Duodenal mucosa (tissue), 2 donors: ENCODE results near the gene KCNJ18.
"Not testable (repeated sequence)": the region's sequence is repeated elsewhere in the genome, so short reads cannot be mapped to it uniquely, and the experiment has no call there.

Experiments used
- H3K27ac ChIP-seq: one replicate; pipeline ENCODE4 v1.7.0; 2013; ENCODE audit warnings: low read depth, low read length
- H3K27me3 ChIP-seq, 2 donors: one replicate each; pipeline ENCODE4 v1.7.0; 2013; ENCODE audit warnings: low read length in 2 of 2, control low read depth in 1 of 2; ENCODE audit not compliant: insufficient read depth in 2 of 2, control insufficient read depth in 1 of 2
- H3K36me3 ChIP-seq, 2 donors: one replicate each; pipeline ENCODE4 v1.7.0; 2013; ENCODE audit warnings: low read length in 2 of 2, control low read depth in 1 of 2; ENCODE audit not compliant: insufficient read depth in 2 of 2, control insufficient read depth in 1 of 2
- H3K4me1 ChIP-seq, 2 donors: one replicate each; pipeline ENCODE4 v1.7.0; 2013; ENCODE audit warnings: low read length in 2 of 2, control low read depth in 1 of 2; ENCODE audit not compliant: insufficient read depth in 2 of 2, control insufficient read depth in 1 of 2
- H3K4me3 ChIP-seq, 2 donors: one replicate each; pipeline ENCODE4 v1.7.0; 2013; ENCODE audit warnings: low read length in 2 of 2, low read depth in 1 of 2
- H3K9ac ChIP-seq, 2 donors: one replicate each; pipeline ENCODE4 v1.7.0; 2013; ENCODE audit warnings: low read length in 2 of 2, low read depth in 1 of 2
- H3K9me3 ChIP-seq, 2 donors: one replicate each; pipeline ENCODE4 v1.7.0; 2013; ENCODE audit warnings: low read length in 2 of 2, control low read depth in 1 of 2; ENCODE audit not compliant: control insufficient read depth in 1 of 2

KCNJ18 gene

GRCh38 chr17:21665171-21665570 lies 27.2 kb upstream of the KCNJ18 start:
- H3K4me1 ChIP-seq, H3K27me3 ChIP-seq, H3K4me3 ChIP-seq, H3K36me3 ChIP-seq, H3K27ac ChIP-seq, H3K9ac ChIP-seq: not testable (repeated sequence)
- H3K9me3 ChIP-seq, result peaks cover 8 to 15% of the 10 kb centered on the region in 2 donors

- not testable (repeated sequence) for H3K27ac ChIP-seq, H3K4me1 ChIP-seq, H3K27me3 ChIP-seq, H3K36me3 ChIP-seq, H3K9ac ChIP-seq, H3K4me3 ChIP-seq
- peaks cover 8 to 15% of the 10 kb centered on the region in 2 donors for H3K9me3 ChIP-seq
Observed at GRCh38 chr17:21665935-21666493, 26.3 kb upstream of the KCNJ18 start.

DNA sequence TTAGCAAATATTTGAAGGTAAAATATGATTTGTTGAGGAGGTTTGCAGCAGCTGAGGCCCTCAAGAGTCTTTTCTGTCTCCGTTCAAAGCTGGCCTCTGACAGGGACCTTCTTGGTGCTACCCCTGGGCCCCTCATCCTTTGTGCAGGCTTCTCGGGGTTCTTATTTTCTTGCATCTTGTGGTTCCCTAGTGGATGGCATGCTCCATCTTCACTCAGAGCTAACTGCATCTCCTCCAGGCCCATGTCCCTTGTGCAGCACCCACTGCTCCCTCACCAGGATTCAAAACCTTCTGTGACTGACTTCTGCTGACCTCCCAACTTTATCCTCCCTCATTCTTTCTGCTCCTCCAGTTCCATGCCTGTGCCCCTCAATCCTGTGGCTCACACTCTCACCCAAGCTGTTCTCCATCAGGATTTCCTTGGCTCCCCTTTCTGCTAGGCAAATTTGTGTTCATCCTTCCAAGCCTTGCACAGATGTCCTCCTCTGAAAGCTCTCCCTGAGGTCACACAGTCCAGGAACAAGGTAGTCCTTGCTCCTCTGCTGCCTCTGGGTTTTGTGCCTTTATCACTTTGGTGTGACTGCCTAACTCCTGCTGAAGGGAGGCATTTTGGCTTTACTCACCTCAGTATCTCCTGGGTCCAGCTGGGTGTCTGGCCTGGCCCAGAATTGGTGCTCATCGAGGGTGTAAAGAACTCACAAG lies 25.5 kb upstream of the KCNJ18 start:
- not testable (repeated sequence) for H3K9ac ChIP-seq, H3K27me3 ChIP-seq, H3K36me3 ChIP-seq, H3K4me1 ChIP-seq, H3K4me3 ChIP-seq, H3K27ac ChIP-seq
- peaks cover 8 to 15% of the 10 kb centered on the region in 2 donors for H3K9me3 ChIP-seq

DNA sequence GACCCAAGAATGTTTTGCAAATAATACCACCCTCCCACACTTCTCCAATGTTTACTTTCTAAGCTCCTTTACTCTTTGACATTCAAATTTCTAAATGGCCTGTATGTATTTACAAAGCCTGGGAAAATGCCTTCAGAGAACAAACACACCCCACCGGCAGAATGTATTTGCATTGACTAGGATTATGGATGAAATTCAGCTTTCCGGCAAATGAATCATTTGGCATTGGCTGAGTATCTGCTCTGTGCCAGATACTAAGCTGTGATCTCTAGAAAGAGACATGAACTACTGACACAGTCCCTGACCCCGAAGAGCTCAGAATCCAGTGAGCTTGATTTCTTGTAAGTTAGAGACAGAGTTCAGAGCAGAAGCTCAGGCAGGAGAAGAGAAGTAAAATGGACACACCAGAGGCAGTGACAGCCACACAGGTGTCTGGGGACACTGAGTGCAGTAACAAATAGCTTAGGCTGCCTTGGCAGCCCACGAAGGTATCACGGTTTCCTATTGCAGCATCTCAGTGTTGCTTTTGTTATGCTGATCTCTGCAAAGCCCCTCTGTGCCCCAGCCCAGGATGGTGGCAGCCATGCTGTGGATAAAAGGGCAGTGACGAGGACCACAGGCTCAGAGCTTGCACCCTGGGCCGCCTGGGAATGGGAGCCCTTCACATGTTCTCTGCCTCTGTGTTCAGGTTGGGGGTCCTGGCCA lies 24.8 kb upstream of the KCNJ18 start:
- not testable (repeated sequence) for H3K27me3 ChIP-seq

DNA sequence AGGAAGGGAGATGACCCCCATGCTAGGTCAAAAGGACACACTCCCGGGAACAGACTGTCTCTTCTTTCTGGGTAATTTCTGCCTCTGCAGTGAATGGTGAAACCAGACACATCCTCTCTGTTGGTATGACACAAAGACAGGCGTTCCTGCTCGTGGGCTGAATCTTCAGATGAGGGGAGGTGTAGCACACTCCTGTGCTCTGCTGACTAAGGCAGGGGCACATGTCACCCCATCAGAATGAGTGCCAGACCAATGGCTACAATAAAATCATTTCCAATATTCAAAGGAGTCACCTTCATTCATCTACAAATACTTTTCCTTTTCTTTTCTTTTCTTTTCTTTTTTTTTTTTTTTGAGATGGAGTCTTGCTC lies 24.2 kb upstream of the KCNJ18 start:
- H3K9me3 ChIP-seq, result peaks cover 8 to 14% of the 10 kb centered on the region in 2 donors
- not testable (repeated sequence) for H3K27ac ChIP-seq, H3K36me3 ChIP-seq, H3K27me3 ChIP-seq, H3K4me3 ChIP-seq, H3K9ac ChIP-seq, H3K4me1 ChIP-seq

More for the DNA sequence above, 24.8 kb upstream of the KCNJ18 start:
- not testable (repeated sequence) for H3K36me3 ChIP-seq, H3K4me3 ChIP-seq, H3K4me1 ChIP-seq, H3K27ac ChIP-seq, H3K9ac ChIP-seq
- H3K9me3 ChIP-seq, result peaks cover 8 to 15% of the 10 kb centered on the region in 2 donors

- H3K4me3 ChIP-seq, H3K4me1 ChIP-seq, H3K36me3 ChIP-seq, H3K9ac ChIP-seq, H3K27me3 ChIP-seq, H3K27ac ChIP-seq, H3K9me3 ChIP-seq: not testable (repeated sequence)
Observed at GRCh38 chr17:21668746-21669508, 23.4 kb upstream of the KCNJ18 start.

DNA sequence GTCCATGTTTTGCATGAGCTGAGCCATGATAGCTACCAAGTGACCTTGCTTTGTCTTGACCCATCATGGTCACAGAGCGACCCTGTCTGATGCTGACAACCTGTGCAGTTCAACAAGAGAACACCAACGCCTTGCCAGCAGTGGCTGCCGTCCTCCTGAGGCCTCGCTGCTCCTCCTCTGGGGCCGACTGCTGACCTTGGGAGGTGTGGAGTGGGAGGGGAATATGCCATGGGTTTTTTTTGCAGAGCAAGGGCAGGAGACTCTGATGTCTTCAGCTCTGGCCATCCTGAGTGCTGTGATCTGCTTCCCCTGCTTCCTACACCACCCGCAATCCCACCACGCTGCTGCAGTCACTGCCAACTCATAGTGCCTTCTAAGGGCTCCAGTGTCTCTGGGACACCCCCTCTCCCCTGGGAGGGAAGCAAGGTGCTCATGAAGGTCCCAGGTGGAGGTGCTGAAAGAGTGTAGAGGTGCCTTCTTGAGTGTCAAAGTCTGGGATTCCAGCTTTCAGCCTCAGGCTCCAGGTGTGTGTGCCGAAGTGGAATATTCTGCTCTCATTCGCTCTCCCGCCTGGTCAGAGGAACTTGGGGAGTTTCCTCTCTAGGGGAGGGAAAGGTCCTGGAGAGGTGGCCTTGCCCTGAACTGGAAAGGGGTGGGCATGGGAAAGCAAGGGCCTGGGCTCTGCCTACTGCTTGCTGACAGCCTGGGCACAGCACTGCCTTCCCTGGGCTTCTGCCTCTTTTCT lies 22.5 kb upstream of the KCNJ18 start:
- not testable (repeated sequence) for H3K27ac ChIP-seq, H3K9ac ChIP-seq, H3K27me3 ChIP-seq, H3K4me3 ChIP-seq, H3K4me1 ChIP-seq, H3K36me3 ChIP-seq
- peaks cover 0 to 12% of the 10 kb centered on the region in 2 donors for H3K9me3 ChIP-seq

- not testable (repeated sequence) for H3K4me1 ChIP-seq, H3K9ac ChIP-seq, H3K27ac ChIP-seq, H3K36me3 ChIP-seq, H3K4me3 ChIP-seq, H3K27me3 ChIP-seq
- peaks cover 0 to 12% of the 10 kb centered on the region in 2 donors for H3K9me3 ChIP-seq
Observed at GRCh38 chr17:21670361-21671155, 21.8 kb upstream of the KCNJ18 start.

DNA sequence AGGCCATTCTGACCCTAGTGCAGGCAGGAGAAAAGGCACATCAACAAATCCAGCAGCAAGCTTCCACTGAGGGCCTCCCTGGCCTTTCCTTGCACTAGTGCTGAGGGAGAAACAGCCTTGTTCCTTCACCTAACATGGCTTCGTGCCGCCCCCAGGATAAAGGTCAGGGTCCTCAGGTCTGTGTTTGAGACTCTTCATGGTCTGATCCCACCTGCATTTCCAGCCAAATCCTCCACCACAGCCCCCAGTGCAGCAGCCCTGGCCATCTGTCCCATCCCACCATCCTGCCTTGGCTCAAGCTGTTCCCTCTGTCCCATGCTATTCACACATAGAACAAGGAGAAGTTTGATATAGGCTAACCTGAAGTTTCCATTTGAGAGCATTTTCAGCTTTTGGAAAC lies 20.9 kb upstream of the KCNJ18 start:
- H3K27me3 ChIP-seq, H3K4me3 ChIP-seq, H3K9ac ChIP-seq, H3K36me3 ChIP-seq, H3K9me3 ChIP-seq, H3K27ac ChIP-seq, H3K4me1 ChIP-seq: not testable (repeated sequence)
